GM18517 (cell line): ENCODE measurements around the gene TRDN.
"Not testable (repeated sequence)": the region's sequence is repeated elsewhere in the genome, so short reads cannot be mapped to it uniquely, and the experiment has no call there.

Experiments used
- ATAC-seq: cut with Tn5 transposase; IDR thresholded peaks from one replicate; pipeline ENCODE4 v1.9.1; 2021; ENCODE audit warnings: mild to moderate bottlenecking, moderate library complexity; ENCODE audit not compliant: unreplicated experiment

TRDN gene

GRCh38 chr6:123632641-123633040 is 4.1 kb downstream of the TRDN start:
- ATAC-seq: no peak

GRCh38 chr6:123629258-123629941 is 7.3 kb downstream of the TRDN start:
- no peak for ATAC-seq

GRCh38 chr6:123625696-123626095 is 11.1 kb downstream of the TRDN start:
- ATAC-seq: no peak

DNA sequence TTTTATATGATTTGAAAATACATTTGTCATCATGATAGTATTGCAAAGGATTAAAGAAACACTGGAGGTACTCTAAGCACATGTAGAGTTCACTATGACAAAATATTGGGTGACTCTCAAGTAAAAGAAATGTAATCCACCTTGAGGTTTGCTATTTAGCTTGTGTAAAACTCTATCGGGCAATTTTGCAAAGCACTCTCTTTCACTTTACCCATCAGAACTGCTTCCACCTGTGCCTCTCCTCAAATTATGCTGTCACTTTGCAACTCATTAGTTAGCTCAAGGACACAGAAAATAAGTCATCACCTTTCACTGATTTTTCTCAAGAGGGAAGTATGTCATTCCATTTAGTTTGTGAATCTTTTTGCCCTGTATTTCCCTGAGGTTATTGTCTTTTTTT is 14.0 kb downstream of the TRDN start:
- no peak for ATAC-seq

- ATAC-seq: no peak
Observed at GRCh38 chr6:123619156-123619555, 17.6 kb downstream of the TRDN start.

- ATAC-seq: no peak
Observed at GRCh38 chr6:123616942-123617341, 19.8 kb downstream of the TRDN start.

DNA sequence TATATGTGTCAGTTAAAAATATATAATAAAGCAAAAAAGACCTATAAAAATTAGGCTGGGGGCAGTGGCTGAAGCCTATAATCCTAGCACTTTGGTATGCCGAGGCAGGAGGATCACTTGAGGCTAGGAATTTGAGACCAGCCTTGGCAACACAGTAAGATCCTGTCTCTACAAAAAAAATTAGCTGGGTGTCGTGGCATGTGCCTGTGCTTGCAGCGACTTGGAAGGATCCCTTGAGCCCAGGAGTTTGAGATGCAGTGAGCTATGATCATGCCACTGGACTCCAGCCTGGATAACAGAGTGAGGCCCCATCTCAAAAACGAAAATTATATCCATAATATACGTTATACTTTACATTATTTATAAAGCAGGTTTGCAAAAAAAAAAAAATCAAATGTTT is 20.7 kb downstream of the TRDN start:
- ATAC-seq: no peak

DNA sequence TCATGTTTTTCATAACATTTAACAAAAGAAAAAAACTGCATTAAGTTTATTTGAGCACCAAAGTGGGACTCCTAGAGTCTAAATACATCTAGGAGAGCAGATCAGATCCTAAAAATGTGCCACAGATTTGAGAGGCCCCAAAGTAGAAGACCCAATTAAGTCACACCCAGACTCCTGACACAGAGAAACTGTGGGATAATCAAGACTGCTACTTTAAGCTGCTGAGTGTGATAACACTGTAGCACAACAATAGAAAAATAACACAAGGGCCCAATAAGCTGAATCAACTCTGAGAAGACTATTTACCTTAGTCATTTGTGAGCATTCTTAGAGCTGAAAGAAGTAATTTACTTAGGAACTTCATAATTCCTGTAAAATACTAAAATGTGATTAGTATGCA is 26.0 kb downstream of the TRDN start:
- no peak for ATAC-seq

DNA sequence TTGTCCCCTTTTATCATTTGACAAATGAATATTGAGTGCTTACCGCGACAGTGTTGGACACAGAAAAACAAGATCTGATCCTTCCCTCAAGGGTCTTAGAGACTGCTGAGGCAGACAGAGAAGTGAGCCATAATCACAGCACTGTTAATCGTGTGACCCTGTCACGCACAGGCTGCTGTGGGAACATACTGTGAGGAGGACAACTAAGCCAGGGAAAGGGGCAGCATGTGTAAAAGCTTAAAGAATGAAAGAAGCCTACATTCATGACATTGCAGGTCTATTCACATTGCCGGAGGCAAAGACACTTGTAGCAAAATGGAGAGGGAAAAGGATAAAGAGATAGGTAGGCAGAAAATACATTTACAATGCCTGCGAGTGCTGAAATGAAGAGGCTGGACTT is 32.7 kb downstream of the TRDN start:
- ATAC-seq: no peak

- ATAC-seq: peak; percentile 81
Observed at GRCh38 chr6:123598011-123598410, 38.7 kb downstream of the TRDN start.

DNA sequence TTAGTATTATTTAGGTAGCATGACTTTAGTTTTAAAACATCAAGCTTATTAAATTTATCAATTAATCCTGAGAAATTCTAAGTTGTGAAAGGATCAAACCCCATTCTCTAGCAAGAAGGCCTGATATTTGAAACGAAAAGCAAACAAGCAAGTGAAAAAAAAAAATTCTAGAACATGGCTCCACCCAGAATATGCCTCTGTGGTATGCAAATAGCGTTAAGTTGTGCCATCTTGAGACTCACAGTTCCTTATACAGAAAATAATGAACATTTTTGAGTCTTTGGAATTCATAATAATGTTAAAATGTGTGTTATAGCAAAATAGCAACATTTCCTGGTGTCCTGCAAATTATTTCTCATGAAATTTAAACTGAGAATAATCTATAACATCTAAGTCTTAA is 42.0 kb downstream of the TRDN start:
- ATAC-seq: no peak

DNA sequence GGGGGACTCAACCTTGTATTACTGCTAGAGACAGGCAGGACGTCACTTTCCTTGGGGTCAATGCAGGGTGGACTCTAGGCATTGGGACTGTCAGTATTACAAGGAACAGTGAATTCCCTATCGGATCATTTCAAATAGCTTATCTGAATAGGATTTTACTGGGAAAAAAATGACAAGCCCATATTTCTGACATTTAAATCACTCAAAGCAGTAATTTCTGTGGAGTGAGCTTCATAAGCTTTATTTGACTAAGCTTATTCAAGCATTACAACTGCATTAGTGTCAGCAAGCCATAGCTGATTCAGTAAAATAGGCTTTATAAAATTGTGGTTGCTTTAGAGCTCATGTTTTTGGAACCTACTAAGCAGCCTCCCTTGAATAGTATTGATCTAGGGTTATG is 44.3 kb downstream of the TRDN start:
- no peak for ATAC-seq

- ATAC-seq: no peak
Observed at GRCh38 chr6:123589973-123590372, 46.8 kb downstream of the TRDN start.

DNA sequence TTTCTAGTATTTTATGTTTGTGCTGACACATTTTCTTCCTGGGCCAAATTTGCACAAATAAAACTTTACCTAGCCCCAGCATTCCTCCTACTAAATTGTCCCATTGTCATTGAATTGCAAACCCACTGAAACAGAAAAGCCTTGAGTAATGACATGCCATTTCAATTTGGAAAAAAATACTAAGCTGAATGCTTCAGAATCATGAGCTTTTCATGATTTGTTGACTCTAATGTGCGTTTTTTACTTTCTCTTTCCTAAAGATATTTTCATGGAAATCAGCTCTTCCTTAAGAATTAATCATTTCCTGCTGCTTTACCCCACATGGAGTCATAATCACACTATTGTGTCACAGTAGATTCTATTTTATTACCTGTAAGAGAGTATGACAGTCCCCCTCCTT is 47.4 kb downstream of the TRDN start:
- ATAC-seq: no peak

DNA sequence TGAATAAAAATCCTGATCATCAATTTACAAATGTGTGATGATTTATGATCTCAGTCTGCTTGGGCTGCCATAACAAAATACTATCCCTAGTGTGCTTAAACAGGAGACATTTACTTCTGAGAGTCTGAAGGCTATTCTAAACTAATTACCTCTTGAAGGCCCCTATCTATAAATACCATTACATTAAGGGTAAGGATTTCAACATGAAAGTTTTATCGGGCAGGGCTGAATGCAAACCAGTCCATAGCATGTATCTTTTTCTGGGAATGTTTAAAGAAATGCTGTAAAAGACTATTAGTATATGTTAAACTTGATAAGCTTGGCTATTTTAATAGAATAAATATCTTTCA is 48.2 kb downstream of the TRDN start:
- ATAC-seq: no peak

DNA sequence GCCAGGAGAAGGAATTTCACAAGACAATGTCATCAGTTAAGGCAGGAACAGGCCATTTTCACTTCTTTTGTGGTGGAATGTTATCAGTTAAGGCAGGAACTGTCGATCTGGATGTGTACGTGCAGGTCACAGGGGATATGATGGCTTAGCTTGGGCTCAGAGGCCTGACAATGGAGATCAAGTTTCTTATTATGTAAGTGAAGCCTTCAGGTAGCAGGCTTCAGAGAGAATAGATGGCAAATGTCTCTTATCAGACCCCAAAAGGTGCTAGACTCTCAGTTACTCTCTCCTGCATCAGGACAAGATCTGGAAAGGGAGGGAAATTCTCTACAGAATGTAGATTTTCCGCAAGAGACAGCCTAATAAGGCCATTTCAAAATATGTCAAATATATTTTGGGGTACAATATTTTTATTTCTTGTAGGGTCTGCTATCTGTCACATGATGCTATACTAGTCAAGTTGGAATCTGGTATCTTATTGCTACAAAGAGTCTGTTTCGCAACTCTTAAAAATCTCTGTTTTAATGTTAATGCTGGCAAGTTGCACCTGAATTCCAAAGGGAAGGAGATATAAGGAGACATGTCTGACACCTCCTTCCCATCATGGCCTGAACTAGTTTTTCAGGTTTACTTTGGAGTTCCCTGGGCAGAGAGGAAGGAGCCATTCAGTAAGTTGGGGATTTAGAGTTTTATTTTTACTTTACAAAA is 48.8 kb downstream of the TRDN start:
- no peak for ATAC-seq

GRCh38 chr6:123587407-123587806 is 49.3 kb downstream of the TRDN start:
- ATAC-seq: not testable (repeated sequence)

DNA sequence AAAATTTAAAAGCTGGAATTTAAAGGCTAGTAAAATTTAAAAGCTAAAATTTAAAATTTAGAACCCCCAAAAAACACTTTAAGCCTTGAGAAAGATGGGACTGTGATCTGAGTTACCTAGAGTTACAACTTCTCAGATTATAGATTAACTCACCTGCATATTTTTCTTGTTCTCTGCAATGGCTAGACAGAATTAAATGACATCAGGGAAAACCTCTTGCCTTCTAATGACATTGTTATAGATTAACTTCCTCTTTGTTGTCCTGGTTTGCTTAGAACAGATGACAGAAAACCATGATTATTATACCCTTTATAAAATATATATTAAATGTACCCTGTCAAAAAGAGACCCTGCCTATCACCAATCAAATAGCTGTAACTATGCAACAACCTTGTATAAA is 56.4 kb downstream of the TRDN start:
- ATAC-seq: no peak

GRCh38 chr6:123575188-123575587 is 61.6 kb downstream of the TRDN start:
- ATAC-seq: no peak

DNA sequence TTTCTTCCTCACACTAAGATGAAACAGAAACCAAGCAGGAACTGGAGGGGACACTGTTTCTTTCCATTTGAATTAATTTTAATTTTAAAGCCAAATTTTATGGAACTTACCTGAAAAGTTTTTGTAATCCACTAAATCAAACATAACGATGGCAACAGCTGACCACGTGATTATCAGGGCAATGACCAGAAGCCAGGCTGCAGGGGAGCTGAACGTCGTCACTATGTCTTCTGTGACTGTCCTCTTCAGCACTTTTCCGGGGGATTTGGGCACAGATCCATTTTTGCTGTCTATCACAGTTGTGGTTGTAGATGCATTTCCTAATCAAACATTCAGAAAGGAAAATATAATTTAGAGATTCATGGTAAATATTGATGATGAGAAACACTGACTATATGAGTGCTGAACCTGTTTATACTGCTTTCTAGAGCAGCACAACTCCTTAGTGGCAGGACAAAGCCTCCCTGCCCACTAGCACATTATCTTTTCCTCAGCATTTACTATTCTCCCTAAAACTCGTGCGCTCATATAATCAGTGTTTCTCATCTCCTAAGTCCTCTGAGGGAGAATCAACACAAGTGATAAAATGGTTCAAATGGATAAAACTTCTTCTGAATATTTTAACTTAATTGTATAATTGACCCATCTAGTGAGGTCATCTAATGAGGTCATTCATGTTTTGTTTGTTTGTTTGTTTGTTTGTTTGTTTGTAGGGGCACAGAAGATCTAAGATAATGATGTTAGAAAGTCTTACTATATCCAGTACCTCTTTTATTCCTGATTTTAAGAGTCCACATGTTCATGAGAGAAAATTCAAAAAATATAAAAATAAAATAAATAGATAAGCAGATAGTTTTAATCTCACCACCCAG is 65.7 kb downstream of the TRDN start:
- ATAC-seq: no peak

DNA sequence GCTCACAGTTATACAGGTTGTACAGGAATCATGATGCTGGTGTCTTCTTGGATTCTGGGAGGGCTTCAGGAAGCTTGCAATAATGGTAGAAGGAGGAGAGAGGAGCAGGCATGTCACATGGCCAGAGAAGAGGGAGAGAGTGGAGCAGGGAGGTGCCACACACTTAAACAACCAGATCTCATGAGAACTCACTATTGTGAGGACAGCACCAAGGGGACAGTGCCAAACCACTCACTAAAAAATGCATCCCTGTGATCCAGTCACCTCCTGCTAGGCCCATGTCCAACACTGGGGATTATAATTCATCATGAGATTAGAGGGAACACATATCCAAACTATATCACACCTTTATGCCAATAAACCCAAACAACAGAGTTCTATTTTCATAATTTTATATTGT is 67.2 kb downstream of the TRDN start:
- no peak for ATAC-seq

- no peak for ATAC-seq
Observed at GRCh38 chr6:123565529-123565928, 71.2 kb downstream of the TRDN start.
